Astrocyte of the cerebellum (primary cell): Measurements from ENCODE around the gene MYOZ2.

Experiments used
- DNase-seq: peaks from one replicate; pipeline ENCODE4 v3.0.0-alpha.2; 2011; ENCODE audit warnings: low read depth
- H3K4me3 ChIP-seq: 2 replicates; pipeline ENCODE4 v1.5.1; 2011; ENCODE audit warnings: mild to moderate bottlenecking, low read depth, low read length, moderate library complexity
- in situ Hi-C: cut with HindIII; loops from 2 replicates; pipeline ENCODE4 v1.10.0; 2017; ENCODE audit warnings: low sequenced_read_pairs
- TF ChIP-seq, protein P1 (sequence below): IDR thresholded peaks from 2 replicates; pipeline ENCODE4 v1.5.1; 2012; ENCODE audit warnings: low read length, low read depth, moderate library complexity, mild to moderate bottlenecking; ENCODE audit errors: missing control alignments

The MYOZ2 gene

DNA sequence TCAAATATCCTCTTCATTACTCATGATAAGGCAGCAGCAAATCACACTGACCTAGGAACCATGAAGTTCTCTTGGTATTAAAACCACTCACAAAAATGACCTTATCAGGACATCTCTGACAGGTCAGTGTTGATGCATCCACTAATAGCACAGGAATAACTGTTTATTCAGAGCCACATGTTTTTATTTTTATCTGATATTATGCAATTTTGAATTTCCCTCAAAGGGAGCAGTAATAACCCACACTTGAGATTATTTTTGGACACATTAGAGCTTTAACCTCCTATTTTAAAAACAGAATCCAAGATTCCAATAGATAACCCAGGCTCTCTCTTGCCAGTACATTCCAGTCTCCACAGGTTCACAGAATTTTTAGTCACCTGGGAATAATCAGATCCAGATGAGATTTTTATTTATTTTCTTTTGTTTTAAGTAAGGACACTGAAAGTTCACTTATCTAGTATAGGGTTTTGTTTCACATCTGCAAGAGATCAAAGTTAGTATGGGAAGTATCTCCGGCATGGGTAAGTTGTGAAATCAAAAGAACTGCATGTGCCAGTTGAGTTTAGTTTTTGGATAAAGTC is 36.3 kb upstream of the MYOZ2 start:
- H3K4me3 ChIP-seq = no peak overlapping the region
- in situ Hi-C loops = no loop called here
- TF ChIP-seq, protein P1, sequence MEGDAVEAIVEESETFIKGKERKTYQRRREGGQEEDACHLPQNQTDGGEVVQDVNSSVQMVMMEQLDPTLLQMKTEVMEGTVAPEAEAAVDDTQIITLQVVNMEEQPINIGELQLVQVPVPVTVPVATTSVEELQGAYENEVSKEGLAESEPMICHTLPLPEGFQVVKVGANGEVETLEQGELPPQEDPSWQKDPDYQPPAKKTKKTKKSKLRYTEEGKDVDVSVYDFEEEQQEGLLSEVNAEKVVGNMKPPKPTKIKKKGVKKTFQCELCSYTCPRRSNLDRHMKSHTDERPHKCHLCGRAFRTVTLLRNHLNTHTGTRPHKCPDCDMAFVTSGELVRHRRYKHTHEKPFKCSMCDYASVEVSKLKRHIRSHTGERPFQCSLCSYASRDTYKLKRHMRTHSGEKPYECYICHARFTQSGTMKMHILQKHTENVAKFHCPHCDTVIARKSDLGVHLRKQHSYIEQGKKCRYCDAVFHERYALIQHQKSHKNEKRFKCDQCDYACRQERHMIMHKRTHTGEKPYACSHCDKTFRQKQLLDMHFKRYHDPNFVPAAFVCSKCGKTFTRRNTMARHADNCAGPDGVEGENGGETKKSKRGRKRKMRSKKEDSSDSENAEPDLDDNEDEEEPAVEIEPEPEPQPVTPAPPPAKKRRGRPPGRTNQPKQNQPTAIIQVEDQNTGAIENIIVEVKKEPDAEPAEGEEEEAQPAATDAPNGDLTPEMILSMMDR = no peak
- DNase-seq = no peak

DNA sequence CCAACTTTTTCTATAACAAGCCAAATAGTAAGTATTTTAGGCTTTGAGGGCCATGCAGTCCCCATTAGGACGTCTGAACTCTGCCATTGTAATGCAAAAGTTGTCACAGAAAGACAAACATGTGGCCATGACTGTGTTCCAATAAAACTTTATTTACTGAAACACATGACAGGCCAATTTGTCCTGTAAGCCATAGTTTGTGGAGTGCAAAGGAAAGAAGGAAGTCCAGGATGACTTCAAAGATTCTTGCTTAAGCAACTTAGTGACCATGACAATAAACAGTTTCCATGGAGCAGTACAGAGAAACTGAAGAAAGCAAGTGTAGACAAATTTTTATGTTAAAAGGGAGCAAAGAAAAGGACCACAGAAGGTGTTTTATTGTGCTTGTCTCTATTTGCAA is 35.0 kb upstream of the MYOZ2 start:
- in situ Hi-C loops = no loop called here
- TF ChIP-seq, protein P1 = no peak
- no peak for DNase-seq
- H3K4me3 ChIP-seq = no peak overlapping the region

DNA sequence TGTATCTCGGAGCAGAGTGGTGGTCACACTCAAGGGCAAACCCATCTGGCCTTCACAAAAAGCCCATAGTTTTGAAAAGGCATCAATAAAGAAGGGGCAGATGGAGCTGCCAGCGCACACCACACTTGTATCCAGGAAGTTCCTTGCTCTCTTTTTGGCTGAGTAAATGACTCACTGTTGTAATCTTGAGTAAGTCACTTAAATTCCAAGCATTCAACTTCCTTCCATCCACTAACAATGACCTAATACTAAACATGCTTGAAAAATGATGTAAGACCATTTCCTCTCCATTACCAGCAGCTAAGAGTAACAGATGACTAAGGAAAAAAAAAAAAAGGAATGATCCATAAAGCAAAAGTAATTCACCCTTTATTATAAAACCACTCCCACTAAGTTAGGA is 32.4 kb upstream of the MYOZ2 start:
- no peak overlapping the region for H3K4me3 ChIP-seq
- TF ChIP-seq, protein P1 = no peak
- peak; percentile 92 for DNase-seq
- in situ Hi-C loops = no loop called here

DNA sequence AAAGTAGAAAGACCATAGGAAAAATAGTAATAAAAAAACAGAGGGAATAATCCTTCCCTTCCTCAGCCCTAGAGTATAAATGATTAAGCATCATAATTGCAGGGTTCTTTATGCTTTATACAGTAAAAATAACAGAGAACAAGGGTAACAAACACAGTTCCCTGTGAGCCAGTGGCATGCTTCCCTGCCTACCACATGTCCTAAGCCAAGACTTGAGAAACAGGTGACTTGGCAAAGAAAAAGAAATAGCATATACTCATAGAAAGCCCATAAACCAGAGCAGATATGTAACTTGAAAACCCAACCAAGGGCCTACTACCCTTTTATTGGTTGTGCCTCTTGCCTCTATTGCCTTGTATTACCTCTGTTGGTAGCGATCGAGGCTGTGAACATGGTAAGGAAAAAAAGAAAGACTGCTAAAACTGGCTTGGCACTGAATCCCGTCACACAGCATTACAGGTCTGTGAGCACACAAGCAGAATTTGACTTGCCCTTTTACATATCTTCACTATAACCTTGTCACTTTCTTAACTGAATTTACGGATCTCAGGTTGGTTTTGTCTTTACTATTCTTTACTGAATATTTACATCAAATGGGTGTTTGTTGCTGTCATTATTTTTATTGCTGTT is 30.9 kb upstream of the MYOZ2 start:
- TF ChIP-seq, protein P1 = no peak
- in situ Hi-C loops = no loop called here
- no peak for DNase-seq
- no peak overlapping the region for H3K4me3 ChIP-seq

DNA sequence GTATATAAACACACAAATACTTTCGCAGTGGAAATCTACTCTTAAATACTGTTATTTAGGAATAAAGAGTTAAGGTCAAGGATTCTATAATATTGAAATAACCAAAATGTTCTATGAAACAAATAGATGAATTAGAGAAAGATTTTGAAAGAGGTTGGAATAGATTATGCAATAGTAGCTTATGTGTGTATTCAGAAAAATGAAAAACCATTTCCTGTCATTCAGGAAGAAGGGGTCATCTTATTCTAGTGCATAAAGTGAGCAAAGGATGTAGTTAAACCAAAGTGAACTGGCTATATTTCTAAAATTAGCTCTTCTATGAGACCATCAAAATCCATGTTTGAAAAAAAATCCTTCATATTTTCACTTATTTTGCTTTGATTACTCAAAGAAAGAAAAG is 30.0 kb upstream of the MYOZ2 start:
- no peak overlapping the region for H3K4me3 ChIP-seq
- in situ Hi-C loops = no loop called here
- DNase-seq = no peak
- TF ChIP-seq, protein P1 = no peak

DNA sequence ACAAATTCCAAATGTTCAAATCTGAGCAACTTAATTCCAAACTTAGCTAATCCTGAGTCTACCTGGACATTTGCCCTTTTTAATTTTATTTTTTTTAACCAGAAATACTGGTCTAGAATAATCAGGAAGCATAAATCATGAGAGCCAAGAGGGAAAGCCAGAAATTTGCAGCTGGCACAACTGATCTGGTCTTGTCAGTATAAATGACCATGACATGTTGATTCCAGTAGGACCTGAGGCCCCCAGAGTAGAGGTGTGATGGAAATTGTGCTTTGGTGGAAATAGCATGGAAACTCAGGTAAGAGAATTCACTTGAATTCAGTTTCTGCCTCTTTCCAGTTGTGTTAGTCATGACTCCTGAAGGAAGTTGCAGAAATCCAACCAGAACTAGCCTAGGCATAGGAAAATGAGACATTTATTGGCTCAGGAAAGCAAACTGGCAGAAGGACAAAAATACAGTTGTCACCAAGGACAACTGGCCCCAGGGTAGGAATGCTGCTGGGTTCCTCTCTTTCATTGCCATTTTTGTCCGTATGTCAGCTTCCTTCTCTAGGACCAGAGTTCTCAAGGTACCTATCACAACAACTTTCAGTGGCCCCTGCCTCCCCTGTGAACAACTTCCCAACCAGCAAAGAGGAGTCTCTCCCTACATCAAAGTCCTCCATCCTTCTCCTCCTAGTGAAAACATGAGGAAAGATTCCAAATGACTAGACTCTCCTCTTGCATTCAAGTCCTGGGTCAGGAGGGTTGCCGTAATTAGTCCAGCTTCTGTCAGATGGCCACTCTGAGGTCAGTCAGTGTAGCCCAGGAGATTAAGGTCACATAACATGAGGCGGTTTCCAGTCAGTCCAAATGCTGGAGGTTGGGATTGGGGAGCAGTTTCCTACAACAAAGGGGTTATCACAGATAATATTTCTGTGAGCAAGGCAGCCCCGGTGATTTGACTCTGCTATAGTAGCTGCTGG is 29.3 kb upstream of the MYOZ2 start:
- H3K4me3 ChIP-seq = no peak overlapping the region
- TF ChIP-seq, protein P1 = no peak
- in situ Hi-C loops = no loop called here
- DNase-seq = no peak
